GM21528 (cell line): ENCODE measurements around the gene ZFX.
"Not testable (repeated sequence)": the region's sequence is repeated elsewhere in the genome, so short reads cannot be mapped to it uniquely, and the experiment has no call there.

Source experiments
- ATAC-seq: cut with Tn5 transposase; IDR thresholded peaks from one replicate; pipeline ENCODE4 v1.9.1; 2021; ENCODE audit warnings: mild to moderate bottlenecking, moderate library complexity; ENCODE audit not compliant: unreplicated experiment, low FRiP score

Gene ZFX

DNA sequence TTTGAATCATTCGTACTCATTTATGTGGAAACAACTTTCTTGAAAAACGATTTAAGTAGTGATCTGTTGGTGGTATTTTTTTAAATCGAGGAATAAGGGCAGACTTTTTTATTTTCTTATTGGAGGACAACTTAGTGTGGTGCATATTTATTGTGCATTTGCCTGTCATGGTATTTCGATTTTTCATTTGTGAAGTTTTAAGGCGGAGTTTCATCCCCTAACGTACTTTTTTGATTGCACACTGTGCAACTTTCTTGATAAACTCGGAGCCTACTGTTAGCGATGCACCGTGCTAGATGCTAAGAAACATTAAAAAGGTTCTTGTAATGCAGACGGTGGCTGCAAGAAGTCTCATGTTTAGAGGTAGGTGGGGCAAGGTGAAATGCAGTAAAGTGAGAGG lies 1.4 kb downstream of the ZFX start:
- ATAC-seq = no peak

DNA sequence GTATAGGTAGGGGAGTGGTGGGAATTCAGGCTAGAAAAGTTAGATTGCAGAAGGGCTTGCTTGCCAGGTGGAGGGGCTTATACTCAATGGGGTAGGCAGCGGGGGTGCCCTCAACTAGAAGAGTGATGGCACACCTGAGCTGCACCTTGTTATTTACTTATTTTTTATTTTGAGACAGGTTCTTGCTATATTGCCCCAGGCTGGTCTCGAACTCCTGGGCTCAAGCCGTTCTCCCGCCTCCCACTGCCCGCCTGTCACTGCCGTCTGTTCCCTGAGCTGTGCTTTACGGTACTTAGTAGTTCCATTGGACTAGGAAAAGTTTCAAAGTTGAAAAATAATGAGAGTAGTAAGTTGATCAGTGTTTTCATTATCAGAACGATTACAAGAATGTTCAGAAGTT lies 2.0 kb downstream of the ZFX start:
- ATAC-seq = no peak

DNA sequence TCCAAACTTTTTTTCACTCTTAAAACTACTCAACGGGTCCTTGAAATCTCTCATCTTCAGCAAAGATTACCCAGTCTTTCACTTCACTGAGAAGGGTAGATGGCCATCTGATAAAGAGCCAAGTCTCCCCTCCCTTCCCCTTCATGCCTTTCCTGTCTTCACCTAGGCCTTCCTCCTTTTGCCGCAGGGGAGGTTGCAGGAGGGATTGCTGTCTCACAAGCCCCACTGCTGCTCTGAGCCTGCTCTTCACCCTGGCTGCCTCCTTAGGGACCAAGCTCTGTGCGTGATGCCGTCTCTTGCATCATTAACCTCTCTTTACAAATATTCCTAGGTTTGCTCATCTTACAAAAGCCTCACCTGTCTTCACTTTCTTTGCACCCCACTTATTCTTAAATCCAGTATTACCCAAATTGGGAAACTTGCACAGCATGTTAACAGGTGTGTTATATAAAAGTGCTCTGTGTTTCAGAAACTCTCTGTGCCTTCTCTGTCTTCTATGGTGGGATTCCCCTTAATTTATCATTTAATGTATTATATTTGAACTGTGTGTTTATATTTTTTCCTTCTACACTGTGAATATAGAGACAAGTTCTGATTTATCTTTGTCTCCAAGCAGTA lies 3.8 kb downstream of the ZFX start:
- no peak for ATAC-seq

DNA sequence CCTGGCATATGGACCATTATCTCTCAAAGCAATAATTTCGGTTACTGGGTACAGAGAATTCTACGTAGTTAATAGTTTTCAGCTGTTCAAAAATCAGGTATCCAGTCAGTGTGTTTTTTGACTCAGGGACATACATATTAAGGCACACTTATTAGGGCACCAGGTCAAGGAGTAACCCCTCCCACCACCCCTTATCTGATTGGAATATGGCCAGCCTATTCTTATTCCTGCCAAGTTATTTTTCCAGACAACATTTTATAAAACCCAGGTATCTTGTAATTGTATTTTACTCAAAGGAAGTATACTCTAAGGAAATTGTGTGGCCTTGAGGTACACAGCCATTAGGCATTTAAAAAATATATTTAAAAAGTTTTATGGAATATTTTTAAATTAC lies 4.3 kb downstream of the ZFX start:
- ATAC-seq = no peak

DNA sequence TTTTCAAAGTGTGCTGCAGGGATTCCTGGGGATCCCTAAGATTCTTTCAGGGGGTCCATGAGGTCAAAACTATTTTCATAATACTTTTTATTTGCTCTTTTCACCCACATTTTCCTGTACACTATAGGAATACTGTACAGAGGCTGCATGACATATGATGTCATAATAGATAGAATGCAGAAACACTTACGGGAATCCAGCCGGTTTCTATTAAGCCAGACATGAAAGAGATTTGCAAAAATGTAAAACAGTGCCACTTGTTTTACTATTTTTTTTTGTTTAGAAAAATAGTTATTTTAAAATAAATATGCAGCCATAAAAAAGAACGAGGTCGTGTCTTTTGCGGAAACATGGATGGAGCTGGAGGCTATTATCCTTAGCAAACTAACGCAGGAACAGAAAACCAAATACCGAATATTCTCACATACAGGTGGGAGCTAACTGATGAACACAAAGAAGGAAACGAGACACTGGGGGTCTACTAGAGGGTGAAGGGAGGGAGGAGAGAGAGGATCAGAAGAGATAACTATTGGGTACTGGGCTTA lies 5.0 kb downstream of the ZFX start:
- no peak for ATAC-seq

DNA sequence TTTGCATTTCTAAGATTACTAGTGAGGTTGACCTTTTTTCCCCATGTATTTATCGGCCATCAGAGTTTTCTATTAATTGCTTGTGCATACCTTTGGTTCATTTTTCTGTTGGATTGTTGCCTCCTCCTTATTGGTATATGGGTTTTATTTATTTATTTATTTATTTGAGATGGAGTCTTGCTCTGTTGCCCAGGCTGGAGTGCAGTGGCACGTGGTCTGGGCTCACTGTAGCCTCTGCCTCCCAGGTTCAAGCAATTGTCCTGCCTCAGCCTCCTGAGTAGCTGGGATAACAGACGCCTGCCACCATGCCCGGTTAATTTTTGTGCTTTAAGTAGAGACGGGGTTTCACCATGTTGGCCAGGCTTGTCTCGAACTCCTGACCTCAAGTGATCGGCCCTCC lies 6.2 kb downstream of the ZFX start:
- not testable (repeated sequence) for ATAC-seq

DNA sequence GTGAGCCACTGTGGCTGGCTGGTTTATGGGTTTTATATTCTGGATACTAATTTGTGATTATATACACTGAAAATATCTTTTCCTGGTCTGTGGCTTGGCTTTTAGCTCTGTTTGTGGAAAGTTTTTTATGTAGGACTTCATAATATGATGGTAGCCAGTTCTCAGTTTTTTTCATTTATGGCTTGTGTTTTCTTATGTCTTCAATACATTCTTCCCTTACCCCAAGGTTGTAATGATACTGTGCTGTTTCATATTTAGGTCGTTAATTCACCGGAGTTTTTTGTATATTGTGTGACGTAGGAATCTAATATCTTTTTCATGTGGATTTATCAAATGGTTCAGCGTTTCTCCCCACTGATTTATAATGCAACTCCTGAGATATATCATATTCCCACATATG lies 6.6 kb downstream of the ZFX start:
- no peak for ATAC-seq

DNA sequence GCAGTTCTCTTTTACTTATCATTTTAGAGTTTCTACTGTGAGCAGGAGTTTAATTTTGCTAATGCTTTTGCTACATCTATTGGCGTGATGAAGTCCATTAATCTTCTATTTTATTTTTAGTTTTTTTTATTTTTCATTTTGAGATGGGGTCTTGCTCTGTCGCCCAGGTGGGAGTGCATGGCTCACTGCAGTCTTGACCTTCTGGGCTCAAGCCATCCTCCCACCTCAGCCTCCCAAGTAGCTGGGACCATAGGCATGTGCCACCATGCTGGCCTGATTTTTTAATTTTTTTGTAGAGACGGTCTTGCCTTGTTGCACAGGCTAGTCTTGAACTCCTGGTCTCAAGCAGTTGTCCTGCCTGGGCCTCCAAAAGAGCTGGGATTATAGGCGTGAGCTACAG lies 9.4 kb downstream of the ZFX start:
- ATAC-seq = no peak

DNA sequence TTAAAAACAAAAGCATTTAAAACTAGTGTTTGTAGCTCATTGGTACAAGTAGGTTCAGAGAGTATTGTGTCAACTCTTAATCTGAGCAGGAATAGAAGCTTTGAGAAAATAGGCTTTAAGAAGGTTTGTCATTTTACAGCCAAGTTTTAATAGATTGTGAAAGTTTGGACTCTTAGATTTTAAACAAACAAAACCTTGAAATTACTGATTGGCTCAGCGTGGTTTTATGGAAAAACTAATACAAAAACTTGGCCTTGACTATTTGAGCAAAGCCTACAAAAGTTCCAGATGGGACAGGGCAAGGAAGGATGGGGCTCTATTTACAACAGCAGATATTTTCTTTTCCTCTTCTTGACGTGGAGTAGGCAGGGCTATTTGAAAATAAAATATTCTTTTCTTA lies 16.5 kb downstream of the ZFX start:
- ATAC-seq = no peak

DNA sequence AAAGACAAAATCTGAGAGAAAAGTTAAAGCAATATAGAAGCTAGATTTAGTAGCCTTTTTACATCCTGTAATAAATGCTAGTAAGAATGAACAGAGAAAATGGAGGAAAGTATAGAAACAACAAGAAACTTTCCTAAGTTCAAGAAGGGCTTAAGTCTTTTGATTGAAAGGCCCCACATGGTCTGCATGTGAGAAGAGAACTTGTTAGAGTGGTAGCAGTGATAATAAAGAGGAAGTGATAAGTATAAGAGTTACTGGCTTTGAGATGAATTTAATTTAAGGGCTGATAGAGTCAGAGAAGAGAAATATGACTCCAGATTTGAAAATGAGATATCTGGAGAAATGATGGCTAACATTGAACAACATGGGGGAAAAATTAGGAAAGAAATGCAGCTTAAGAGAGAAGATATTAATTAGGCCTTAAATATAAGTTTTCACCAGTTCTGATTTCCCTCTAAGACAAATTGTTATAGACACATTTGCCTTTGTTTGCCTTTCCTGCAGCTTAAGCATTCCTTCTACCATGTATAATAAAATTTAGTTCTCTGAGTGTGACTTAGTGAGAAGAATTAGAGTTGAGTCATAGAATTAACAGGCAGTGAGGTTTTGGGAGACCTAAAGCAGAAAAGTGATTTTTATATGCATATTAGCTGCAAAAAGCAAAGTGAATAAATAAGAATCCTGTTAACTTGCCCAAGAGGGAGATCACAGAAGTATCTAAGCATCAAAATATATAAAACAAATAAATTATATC lies 18.4 kb downstream of the ZFX start:
- no peak for ATAC-seq

DNA sequence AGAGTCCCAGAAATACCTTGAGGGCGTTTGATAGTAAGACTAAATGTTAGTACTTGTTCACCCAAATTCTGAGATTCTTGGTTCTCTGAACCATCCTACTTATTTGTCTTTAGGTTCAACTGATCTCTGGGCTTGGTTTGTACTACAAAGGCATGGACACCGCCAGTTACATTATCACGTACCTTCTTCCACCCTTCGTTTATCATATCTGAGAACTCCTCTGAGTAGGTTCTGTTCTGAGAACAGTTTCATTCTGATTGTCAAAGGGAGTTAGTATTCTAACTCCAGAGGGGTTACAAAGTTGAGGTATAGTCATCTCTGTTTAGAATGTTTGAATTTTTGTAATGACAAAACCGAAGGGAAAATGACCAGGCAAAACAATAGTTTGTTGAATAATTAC lies 19.3 kb downstream of the ZFX start:
- ATAC-seq = peak; percentile 56

DNA sequence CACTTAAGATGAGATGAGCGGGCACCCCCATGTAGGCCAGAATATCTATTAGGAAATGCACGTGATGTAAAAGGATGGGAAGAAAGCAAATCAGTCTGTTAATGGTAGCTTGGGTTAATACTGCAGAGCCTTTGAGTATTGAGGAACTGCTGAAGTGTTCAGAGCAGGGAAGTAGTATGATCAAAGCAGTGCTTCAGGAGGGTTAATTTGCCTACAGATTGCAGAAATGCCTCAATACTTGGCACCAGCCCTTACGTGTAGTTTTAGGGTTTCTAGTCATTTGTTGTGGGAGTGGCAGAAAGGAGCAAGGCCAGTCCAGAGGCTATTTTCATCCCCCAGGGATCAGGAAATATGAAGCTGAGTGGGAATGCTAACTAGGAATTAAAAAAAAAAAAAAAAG lies 19.7 kb downstream of the ZFX start:
- peak; percentile 70 for ATAC-seq

DNA sequence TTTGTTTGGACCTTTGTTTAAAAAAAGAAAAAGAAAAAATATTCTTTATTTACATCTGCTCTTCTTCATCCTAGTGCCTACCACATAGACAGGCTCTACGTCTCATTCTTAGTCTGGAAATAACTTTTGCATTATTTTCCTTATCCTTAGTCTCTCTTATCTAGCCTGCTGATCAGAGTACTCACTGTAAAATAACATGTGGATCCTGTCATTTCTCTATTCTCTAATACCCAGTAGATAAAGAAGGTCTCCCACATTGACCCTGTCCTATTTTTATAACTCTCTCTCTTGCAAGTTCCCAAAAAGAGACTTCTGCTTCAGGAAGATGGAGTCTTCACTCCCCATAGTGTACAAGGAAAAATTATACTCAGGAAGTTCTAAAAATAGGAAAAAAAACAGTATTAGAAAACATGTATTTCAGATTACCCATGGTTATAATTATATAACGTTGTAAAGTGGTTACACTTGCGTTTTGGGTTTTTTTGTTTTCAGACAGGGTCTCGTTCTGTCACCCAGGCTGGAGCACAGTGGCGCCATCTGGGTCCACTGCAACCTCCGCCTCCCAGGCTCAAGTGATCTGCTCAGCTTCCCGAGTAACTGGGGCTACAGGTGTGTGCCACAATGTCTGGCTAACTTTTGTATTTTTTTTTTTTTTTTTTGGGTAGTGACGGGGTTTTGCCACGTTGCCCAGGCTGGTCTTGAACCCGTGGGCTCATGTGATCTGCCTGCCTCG lies 23.8 kb downstream of the ZFX start:
- no peak for ATAC-seq

DNA sequence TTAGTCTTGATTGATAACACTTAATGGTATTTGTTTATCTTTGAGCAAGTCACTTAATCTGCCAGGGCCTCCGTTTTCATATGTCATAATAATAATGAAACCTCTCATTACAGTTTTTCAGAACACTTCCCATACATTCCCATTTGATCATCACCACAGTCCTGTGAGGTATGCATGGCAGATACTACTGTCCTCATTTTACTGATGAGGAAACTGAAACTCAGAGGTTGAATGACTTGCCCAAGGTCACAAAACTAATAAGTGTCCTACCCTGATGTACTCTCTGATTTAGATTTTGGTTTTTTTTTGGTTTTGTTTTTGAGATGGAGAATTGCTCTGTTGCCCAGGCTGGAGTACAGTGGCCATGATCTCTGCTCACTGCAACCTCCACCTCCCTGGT lies 25.7 kb downstream of the ZFX start:
- ATAC-seq = no peak

DNA sequence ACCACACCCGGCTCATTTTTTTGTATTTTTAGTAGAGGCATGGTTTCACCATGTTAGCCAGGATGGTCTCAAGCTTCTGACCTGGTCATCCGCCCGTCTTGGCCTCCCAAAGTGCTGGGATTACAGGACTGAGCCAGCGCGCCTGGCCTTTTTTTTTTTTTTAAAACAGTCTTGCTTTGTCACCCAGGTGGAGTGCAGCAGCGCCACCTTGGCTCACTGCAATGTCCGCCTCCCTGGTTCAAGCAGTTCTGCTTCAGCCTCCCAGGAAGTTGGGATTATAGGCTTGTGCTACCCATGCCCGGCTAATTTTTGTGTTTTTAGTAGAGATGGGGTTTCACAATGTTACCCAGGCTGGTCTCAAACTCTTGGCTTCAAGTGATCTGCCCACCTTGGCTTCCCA lies 28.9 kb downstream of the ZFX start:
- ATAC-seq = no peak

DNA sequence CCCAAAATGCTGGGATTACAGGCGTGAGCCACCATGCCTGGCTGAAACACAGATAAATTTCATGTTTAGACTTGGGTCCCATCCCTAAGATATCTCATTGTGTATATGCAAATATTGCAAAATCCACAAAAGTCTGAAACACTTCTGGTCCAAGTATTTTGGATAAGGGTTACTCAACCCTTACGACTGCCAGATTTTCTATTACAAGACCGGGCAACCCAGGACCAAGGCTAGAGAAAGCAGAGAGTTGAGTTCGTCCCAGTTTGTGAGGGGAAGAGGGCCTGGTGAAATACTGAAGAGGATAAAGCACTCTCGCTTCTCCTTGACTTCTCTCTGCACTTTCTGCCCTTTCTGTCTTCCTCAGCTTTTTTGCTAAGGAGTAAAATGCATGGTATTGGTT lies 34.5 kb downstream of the ZFX start:
- no peak for ATAC-seq

DNA sequence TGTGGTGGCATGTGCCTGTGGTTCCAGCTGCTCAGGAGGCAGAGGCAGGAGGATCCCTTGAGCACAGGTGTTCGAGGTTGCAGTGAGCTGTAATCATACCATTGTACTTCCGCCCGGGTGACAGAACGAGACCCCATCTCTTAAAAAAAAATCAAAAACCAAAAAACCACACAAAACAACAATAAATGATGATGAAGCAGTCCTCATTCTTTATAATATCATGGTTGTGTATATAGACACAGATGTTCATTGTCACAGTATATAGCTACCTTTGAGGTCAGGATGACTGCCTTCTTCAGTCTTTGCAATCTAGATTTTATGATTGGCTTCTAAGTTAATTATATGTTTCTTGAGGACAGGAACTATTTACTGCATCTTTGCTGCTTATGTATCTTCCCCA lies 37.0 kb downstream of the ZFX start:
- ATAC-seq = no peak

DNA sequence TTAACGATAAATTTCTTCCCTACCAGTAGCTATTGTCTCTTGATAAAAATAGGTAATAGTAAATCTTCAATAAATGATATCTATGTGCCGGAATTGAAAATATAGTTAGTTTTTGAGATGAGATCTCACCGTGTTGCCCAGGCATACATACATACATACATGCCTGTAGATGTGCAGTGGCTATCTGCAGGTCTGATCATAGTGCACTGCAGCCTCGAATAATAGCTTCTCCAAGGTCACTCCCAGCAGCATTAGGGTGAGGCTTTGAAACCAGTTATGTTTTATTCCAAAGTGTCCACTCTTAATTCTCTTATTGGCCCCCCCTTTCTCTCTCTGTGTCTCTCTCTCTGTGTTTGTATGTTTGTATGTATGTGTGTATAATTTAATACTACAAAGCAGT lies 37.5 kb downstream of the ZFX start:
- no peak for ATAC-seq

DNA sequence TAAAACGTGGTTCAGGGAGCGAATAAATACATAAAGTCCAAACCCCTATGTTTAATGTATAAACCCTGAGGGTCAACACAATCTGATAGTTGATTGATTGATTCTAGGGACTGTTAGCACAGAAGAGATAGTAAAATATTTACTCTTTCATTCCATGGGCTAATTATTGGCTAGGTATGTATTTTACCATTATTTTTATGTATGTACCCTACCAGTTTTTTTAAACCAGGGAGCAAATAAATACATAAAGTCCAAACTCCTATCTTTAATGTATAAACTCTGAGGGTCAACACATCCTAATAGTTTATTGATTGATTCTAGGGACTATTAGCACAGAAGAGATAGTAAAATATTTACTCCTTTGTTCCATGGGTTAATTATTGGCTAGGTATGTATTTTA lies 40.0 kb downstream of the ZFX start:
- ATAC-seq = no peak

DNA sequence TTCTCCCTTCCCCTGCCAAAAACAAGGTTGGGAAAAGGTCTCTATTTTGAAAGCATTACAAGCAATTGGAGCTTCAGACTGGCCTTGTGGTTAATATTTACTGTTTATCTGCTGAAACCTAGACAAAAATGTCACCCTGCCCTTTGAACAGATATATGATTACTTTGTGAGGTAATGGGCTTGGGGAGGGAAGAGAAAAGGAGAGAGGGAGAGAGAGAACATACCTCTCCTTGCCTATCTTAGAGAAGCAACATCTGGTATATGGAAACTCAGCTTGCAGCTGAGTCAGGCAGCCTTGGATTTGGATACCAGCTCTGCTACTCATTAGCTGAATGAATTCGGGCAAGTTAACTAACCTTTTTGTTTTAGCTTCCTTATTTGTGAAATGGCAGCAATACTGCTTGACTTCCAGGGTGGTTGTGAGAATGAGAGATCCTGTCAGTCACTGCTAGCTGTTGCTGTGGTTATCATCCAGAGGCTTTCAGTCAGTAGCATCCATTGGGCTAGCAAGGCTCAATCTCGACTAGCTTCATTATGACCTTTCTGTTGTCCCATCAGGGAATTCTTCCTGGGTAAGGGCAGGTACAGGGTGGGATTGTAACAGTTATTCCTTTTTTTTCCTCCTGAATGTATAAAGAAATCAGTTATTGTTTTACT lies 41.1 kb downstream of the ZFX start:
- ATAC-seq = no peak

DNA sequence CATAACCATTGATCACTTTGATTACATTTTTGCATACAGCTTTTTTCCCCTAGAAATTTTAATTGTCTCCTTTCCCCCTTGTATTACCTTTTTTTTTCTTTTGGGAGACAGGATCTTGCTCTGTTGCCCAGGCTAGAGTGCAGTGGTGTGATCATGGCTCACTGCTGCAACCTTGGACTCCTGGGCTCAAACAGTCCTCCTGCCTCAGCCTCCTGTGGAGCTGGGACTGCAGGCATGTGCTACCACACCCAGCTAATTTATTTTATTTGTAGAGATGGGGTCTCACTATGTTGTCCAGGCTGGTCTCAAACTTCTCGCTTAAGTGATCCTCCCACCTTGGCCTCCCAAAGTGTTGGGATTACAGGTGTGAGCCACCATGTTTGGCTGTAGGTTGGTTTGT lies 47.0 kb downstream of the ZFX start:
- no peak for ATAC-seq
